GM12801 (cell line): ENCODE data around the gene NLGN3.

ENCODE experiments used
- CTCF ChIP-seq: IDR thresholded peaks from one replicate; pipeline ENCODE4 v1.5.1; 2011; ENCODE audit warnings: control low read depth; ENCODE audit not compliant: insufficient read length; ENCODE audit errors: extremely low read depth

The NLGN3 gene

GRCh38 chrX:71144651-71145050 is at the start of gene NLGN3:
NLGN3 (plus strand) TSS chrX:71144841; CDS start chrX:71147750, 2,909 bp downstream.
- TF ChIP-seq CTCF, result no peak

- no peak for TF ChIP-seq CTCF
Measured at GRCh38 chrX:71095033-71095432, 49.6 kb upstream of the NLGN3 start.

GRCh38 chrX:71095555-71095980 is 49.1 kb upstream of the NLGN3 start, which contains the start of gene FOXO4:
FOXO4 (plus strand) TSS chrX:71095851; CDS start chrX:71096529, 678 bp downstream.
- no peak for TF ChIP-seq CTCF

- no peak for TF ChIP-seq CTCF
Measured at GRCh38 chrX:71095981-71096759, 48.5 kb upstream of the NLGN3 start.

- TF ChIP-seq CTCF, result no peak
Measured at GRCh38 chrX:71096760-71097032, 47.9 kb upstream of the NLGN3 start.

GRCh38 chrX:71098302-71098701 is 46.3 kb upstream of the NLGN3 start:
- no peak for TF ChIP-seq CTCF

GRCh38 chrX:71098951-71099506 is 45.6 kb upstream of the NLGN3 start:
- no peak for TF ChIP-seq CTCF
